ENCODE data around the gene SETD7. TPM values are rescaled to one million over a fixed set of nuclear protein-coding genes. Genes with fewer than 3 reads are reported as not detected.

Gene SETD7
- total RNA-seq, 1 donor from 2014 or later, result 8.2 TPM

GRCh38 chr4:139492429-139492828 lies 63.6 kb downstream of the SETD7 start:
- Histone ChIP-seq H3K4me3 (no peak overlapping the region), H3K36me3 (no peaks in the 10 kb centered on the region), H2AFZ (replicated peaks) (no peak overlapping the region), H3K79me2 (ENCODE audit: low read depth) (no peaks in the 10 kb centered on the region), H3K27me3 (no peaks in the 10 kb centered on the region), H3K9ac (no peak overlapping the region), H3K9me3 (ENCODE audit: low read depth) (no peaks in the 10 kb centered on the region), H4K20me1 (ENCODE audit: low read depth) (no peaks in the 10 kb centered on the region), H3K4me1 (no peaks in the 10 kb centered on the region), H3F3A (ENCODE audit: low read depth) (no peaks in the 10 kb centered on the region), H3K4me2 (no peak overlapping the region), H3K27ac (no peak overlapping the region)
- TF ChIP-seq CTCF (IDR thresholded peaks at IDR 0.05) (no peak), EZH2 (IDR thresholded peaks at IDR 0.05) (no peak), EZH2phosphoT487 (IDR thresholded peaks at IDR 0.05) (no peak)
- H3K4me3 Mint-ChIP-seq, result no peak overlapping the region
- peaks cover 8% of the 10 kb centered on the region for H3K9me3 Mint-ChIP-seq
- H3K27me3 Mint-ChIP-seq (ENCODE audit: insufficient read depth, low read depth), result peaks cover 5% of the 10 kb centered on the region
- no peak overlapping the region for H3K27ac Mint-ChIP-seq
- no peak for DNase-seq (ENCODE audit: low spot score)
- no peaks in the 10 kb centered on the region for H3K4me1 Mint-ChIP-seq
- no peaks in the 10 kb centered on the region for H3K36me3 Mint-ChIP-seq

GRCh38 chr4:139489638-139490037 lies 66.4 kb downstream of the SETD7 start:
- H3F3A ChIP-seq (ENCODE audit: low read depth), result no peaks in the 10 kb centered on the region
- H3K9me3 Mint-ChIP-seq, result peaks cover 8% of the 10 kb centered on the region
- no peak overlapping the region for H3K9ac ChIP-seq
- no peak overlapping the region for H3K27ac ChIP-seq
- no peaks in the 10 kb centered on the region for H3K4me1 Mint-ChIP-seq
- no peaks in the 10 kb centered on the region for H3K9me3 ChIP-seq (ENCODE audit: low read depth)
- no peak for DNase-seq (ENCODE audit: low spot score)
- H3K4me1 ChIP-seq, result no peaks in the 10 kb centered on the region
- no peaks in the 10 kb centered on the region for H3K36me3 Mint-ChIP-seq
- H4K20me1 ChIP-seq (ENCODE audit: low read depth), result no peaks in the 10 kb centered on the region
- H3K4me3 Mint-ChIP-seq, result no peak overlapping the region
- H3K27me3 Mint-ChIP-seq (ENCODE audit: insufficient read depth, low read depth), result peaks cover 3% of the 10 kb centered on the region
- H3K4me3 ChIP-seq, result no peak overlapping the region
- H3K36me3 ChIP-seq, result no peaks in the 10 kb centered on the region
- no peaks in the 10 kb centered on the region for H3K27me3 ChIP-seq
- H3K4me2 ChIP-seq, result no peak overlapping the region
- H3K79me2 ChIP-seq (ENCODE audit: low read depth), result no peaks in the 10 kb centered on the region
- H2AFZ ChIP-seq (replicated peaks), result no peak overlapping the region
- no peak overlapping the region for H3K27ac Mint-ChIP-seq
- TF ChIP-seq EZH2 (IDR thresholded peaks at IDR 0.05) (no peak), EZH2phosphoT487 (IDR thresholded peaks at IDR 0.05) (no peak), CTCF (IDR thresholded peaks at IDR 0.05) (no peak)

GRCh38 chr4:139488442-139488841 lies 67.6 kb downstream of the SETD7 start:
- H3K4me1 Mint-ChIP-seq, result no peaks in the 10 kb centered on the region
- H3K27me3 Mint-ChIP-seq (ENCODE audit: insufficient read depth, low read depth), result no peaks in the 10 kb centered on the region
- TF ChIP-seq EZH2phosphoT487 (IDR thresholded peaks at IDR 0.05), result no peak
- no peak for TF ChIP-seq EZH2 (IDR thresholded peaks at IDR 0.05)
- TF ChIP-seq CTCF (IDR thresholded peaks at IDR 0.05), result no peak
- no peak overlapping the region for H3K9ac ChIP-seq
- H4K20me1 ChIP-seq (ENCODE audit: low read depth), result no peaks in the 10 kb centered on the region
- no peaks in the 10 kb centered on the region for H3K79me2 ChIP-seq (ENCODE audit: low read depth)
- no peak overlapping the region for H3K27ac Mint-ChIP-seq
- H3K4me2 ChIP-seq, result no peak overlapping the region
- DNase-seq (ENCODE audit: low spot score), result no peak
- no peaks in the 10 kb centered on the region for H3K36me3 ChIP-seq
- no peak overlapping the region for H3K4me3 ChIP-seq
- no peak overlapping the region for H2AFZ ChIP-seq (replicated peaks)
- H3K36me3 Mint-ChIP-seq, result no peaks in the 10 kb centered on the region
- H3K4me1 ChIP-seq, result no peaks in the 10 kb centered on the region
- peaks cover 3% of the 10 kb centered on the region for H3K9me3 Mint-ChIP-seq
- H3K9me3 ChIP-seq (ENCODE audit: low read depth), result no peaks in the 10 kb centered on the region
- no peak overlapping the region for H3K4me3 Mint-ChIP-seq
- H3F3A ChIP-seq (ENCODE audit: low read depth), result no peaks in the 10 kb centered on the region
- no peaks in the 10 kb centered on the region for H3K27me3 ChIP-seq
- H3K27ac ChIP-seq, result no peak overlapping the region

Data from neural progenitor cell (in vitro differentiated cells).